Esophagus squamous epithelium (tissue), 4 donors: ENCODE data around the gene CAMSAP3.

Experiments
- POLR2A ChIP-seq, 4 donors: fragments of 450-650 bp; IDR thresholded peaks; one replicate each; pipeline ENCODE4 v1.6.1; 2017; ENCODE audit warnings: antibody characterized with exemption in 4 of 4, mild to moderate bottlenecking in 4 of 4, moderate library complexity in 3 of 4
- TF ChIP-seq, protein P1 (sequence below), 6 experiments: fragments of 450-650 bp in 4 of 6; fragments of 200-600 bp in 2 of 6; sonication (generic) in 2 of 6; IDR thresholded peaks; one replicate each; pipeline ENCODE4 v1.5.1; 2016 to 2019; ENCODE audit warnings: antibody characterized with exemption in 6 of 6, mild to moderate bottlenecking in 4 of 6, moderate library complexity in 4 of 6

DNA sequence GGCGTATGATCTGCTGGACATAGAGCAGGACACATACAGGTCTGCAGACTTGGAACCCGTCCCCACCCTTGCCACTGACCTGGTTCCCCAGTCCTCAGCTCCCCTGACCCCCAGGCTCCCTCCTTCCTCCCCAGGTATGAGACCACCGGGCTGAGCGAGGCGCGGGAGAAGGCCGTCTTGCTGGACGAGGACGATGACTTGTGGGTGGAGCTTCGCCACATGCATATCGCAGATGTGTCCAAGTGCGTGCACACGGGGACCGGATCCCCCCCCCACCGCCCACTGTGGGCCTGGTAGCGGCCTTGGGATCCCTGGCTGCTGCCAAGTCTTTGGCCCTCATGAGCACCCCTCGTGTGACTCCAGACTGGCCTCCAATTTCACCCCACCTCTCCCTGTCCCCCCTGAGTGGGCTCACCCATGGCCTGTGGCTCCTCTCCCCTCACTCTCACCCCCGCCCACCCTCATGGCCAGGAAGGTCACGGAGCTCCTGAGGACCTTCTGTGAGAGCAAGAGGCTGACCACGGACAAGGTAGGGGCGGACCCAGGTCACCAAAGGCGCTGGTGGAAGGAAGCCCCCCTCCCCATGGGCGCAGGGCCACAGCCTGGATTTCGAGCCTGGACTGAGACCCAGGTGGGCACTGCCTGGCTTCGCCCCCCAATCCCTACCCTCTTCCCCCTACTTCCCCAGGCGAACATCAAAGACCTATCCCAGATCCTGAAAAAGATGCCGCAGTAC, 46.8 kb downstream of the CAMSAP3 start:
- TF ChIP-seq, protein P1, sequence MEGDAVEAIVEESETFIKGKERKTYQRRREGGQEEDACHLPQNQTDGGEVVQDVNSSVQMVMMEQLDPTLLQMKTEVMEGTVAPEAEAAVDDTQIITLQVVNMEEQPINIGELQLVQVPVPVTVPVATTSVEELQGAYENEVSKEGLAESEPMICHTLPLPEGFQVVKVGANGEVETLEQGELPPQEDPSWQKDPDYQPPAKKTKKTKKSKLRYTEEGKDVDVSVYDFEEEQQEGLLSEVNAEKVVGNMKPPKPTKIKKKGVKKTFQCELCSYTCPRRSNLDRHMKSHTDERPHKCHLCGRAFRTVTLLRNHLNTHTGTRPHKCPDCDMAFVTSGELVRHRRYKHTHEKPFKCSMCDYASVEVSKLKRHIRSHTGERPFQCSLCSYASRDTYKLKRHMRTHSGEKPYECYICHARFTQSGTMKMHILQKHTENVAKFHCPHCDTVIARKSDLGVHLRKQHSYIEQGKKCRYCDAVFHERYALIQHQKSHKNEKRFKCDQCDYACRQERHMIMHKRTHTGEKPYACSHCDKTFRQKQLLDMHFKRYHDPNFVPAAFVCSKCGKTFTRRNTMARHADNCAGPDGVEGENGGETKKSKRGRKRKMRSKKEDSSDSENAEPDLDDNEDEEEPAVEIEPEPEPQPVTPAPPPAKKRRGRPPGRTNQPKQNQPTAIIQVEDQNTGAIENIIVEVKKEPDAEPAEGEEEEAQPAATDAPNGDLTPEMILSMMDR (IDR thresholded peaks at IDR 0.05) = no peak
- no peak for TF ChIP-seq POLR2A (IDR thresholded peaks at IDR 0.05)
